ENCODE results near the gene DKK3.

- TF ChIP-seq CTCF (IDR thresholded peaks at IDR 0.05) = no peak
- no peak for TF ChIP-seq EP300 (IDR thresholded peaks at IDR 0.05)
- no peak for TF ChIP-seq POLR2A (IDR thresholded peaks at IDR 0.05; ENCODE audit: low read depth)
Measured at GRCh38 chr11:11947825-11948224, 60.6 kb downstream of the DKK3 start.
